Testis (tissue), 2 donors: ENCODE results near the gene PRAC1.

Experiments
- POLR2A ChIP-seq: fragments of 450-650 bp; IDR thresholded peaks from one replicate; pipeline ENCODE4 v1.6.1; 2017; ENCODE audit warnings: antibody characterized with exemption, mild to moderate bottlenecking, moderate library complexity
- TF ChIP-seq, protein P1 (sequence below), 3 experiments: fragments of 450-650 bp in 2 of 3; fragments of 200-600 bp in 1 of 3; sonication (generic) in 1 of 3; IDR thresholded peaks; one replicate each; pipeline ENCODE4 v1.5.1; 2016 to 2019; ENCODE audit warnings: antibody characterized with exemption in 3 of 3, mild to moderate bottlenecking in 2 of 3, moderate library complexity in 1 of 3

- TF ChIP-seq, protein P1, sequence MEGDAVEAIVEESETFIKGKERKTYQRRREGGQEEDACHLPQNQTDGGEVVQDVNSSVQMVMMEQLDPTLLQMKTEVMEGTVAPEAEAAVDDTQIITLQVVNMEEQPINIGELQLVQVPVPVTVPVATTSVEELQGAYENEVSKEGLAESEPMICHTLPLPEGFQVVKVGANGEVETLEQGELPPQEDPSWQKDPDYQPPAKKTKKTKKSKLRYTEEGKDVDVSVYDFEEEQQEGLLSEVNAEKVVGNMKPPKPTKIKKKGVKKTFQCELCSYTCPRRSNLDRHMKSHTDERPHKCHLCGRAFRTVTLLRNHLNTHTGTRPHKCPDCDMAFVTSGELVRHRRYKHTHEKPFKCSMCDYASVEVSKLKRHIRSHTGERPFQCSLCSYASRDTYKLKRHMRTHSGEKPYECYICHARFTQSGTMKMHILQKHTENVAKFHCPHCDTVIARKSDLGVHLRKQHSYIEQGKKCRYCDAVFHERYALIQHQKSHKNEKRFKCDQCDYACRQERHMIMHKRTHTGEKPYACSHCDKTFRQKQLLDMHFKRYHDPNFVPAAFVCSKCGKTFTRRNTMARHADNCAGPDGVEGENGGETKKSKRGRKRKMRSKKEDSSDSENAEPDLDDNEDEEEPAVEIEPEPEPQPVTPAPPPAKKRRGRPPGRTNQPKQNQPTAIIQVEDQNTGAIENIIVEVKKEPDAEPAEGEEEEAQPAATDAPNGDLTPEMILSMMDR (IDR thresholded peaks at IDR 0.05), result no peak
- TF ChIP-seq POLR2A, result no peak
These were observed 31.6 kb upstream of the PRAC1 start for GRCh38 chr17:48753794-48754499.
